Measurements from ENCODE around the gene PLXNB1.

Gene PLXNB1

DNA sequence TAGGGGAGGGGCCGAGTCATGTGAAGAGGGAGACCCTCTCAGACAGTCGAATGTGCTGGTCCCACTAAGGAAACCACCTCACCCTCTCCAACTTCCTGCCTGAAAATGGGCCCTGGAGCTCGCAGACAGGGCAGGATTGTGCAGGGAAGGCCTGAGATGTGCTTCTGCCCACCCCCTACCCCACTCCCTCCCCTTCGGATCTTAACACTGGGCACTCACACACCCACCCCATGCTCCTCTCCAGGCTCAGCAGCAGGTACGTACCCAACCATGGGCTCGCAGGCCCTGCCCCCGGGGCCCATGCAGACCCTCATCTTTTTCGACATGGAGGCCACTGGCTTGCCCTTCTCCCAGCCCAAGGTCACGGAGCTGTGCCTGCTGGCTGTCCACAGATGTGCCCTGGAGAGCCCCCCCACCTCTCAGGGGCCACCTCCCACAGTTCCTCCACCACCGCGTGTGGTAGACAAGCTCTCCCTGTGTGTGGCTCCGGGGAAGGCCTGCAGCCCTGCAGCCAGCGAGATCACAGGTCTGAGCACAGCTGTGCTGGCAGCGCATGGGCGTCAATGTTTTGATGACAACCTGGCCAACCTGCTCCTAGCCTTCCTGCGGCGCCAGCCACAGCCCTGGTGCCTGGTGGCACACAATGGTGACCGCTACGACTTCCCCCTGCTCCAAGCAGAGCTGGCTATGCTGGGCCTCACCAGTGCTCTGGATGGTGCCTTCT, 36.7 kb upstream of the PLXNB1 start:
- peak overlapping the region; percentile 84 for H3K4me2 ChIP-seq (ENCODE audit: insufficient read depth, low read length)
- peaks cover 24% of the 10 kb centered on the region; the same call in 1 of the 2 replicates for H4K20me1 ChIP-seq (ENCODE audit: insufficient read depth, low read length)
- H3K9ac ChIP-seq (ENCODE audit: low read depth, low read length), result peak overlapping the region; percentile 68
- peaks cover 64% of the 10 kb centered on the region for H3K4me1 ChIP-seq (ENCODE audit: insufficient read depth, low read length)
- H3K4me3 ChIP-seq (ENCODE audit: low read depth in 1 of 2, low read length in 2 of 2), result peak overlapping the region; percentile 35 to 67; a peak in 3 of 4 replicates
- H3K79me2 ChIP-seq (ENCODE audit: insufficient read depth, low read length), result peaks cover 56% of the 10 kb centered on the region
- TF ChIP-seq, protein P1, sequence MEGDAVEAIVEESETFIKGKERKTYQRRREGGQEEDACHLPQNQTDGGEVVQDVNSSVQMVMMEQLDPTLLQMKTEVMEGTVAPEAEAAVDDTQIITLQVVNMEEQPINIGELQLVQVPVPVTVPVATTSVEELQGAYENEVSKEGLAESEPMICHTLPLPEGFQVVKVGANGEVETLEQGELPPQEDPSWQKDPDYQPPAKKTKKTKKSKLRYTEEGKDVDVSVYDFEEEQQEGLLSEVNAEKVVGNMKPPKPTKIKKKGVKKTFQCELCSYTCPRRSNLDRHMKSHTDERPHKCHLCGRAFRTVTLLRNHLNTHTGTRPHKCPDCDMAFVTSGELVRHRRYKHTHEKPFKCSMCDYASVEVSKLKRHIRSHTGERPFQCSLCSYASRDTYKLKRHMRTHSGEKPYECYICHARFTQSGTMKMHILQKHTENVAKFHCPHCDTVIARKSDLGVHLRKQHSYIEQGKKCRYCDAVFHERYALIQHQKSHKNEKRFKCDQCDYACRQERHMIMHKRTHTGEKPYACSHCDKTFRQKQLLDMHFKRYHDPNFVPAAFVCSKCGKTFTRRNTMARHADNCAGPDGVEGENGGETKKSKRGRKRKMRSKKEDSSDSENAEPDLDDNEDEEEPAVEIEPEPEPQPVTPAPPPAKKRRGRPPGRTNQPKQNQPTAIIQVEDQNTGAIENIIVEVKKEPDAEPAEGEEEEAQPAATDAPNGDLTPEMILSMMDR (IDR thresholded peaks at IDR 0.05; ENCODE audit: borderline replicate concordance, extremely low read depth, low read length, poor library complexity, severe bottlenecking), result no peak
- no peak for TF ChIP-seq EZH2 (IDR thresholded peaks at IDR 0.05; ENCODE audit: borderline replicate concordance, low read depth, low read length, severe bottlenecking)
- H3K27ac ChIP-seq (ENCODE audit: low read length), result peak overlapping the region; percentile 89
- H2AFZ ChIP-seq (ENCODE audit: low read depth, low read length), result peak overlapping the region; percentile 76
- H3K27me3 ChIP-seq (ENCODE audit: insufficient read depth, low read length, poor library complexity), result no peaks in the 10 kb centered on the region
- no peaks in the 10 kb centered on the region for H3K9me3 ChIP-seq (ENCODE audit: insufficient read depth, low read length, severe bottlenecking)
- DNase-seq (peak; percentile 49), ATAC-seq (ENCODE audit: insufficient read depth, low read depth) (peak; percentile 71)
- H3K36me3 ChIP-seq (ENCODE audit: insufficient read depth, low read length), result peaks cover 49% of the 10 kb centered on the region

DNA sequence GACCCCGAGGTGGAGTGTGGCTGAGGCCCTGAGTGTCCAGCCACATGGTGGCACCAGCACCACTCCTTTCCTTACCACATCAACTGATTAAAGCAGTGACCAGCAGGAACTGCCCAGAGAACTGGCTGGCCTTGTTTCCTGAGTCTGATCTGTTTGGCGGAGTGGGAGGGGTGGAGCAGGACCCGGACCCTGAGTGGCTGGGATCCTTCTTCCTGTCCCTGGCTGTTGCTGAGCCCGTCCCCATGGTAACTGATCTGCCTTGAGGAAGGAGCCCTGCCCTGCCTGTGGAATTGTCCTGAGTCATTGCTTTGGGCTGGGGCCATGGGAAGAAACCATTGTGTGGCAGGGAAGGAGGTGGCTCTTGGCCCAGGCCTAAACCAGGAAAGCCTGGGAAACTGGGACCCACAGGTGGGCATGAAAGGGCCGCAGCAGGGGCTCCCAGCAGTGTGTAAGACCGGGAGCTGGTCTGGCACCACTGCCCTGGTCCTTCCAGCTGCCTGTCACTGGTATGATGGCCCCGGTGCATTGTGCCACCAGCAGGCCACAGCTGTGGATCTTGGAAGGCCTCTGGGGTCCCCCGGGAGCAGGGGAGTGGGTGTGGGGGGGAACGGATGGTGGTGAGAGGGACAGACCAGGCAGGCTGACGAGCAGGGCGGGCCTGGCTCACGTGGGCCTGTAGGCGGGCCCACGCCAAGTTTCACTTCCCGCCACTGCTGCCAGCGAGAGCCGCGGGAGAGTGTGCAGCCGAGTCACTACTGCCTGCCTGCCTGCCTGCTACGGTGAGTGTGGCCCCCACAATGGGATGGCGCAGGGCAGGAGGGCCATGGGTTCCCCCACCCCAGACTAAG, 35.9 kb upstream of the PLXNB1 start:
- H3K4me2 ChIP-seq (ENCODE audit: insufficient read depth, low read length), result peak overlapping the region; percentile 84
- H4K20me1 ChIP-seq (ENCODE audit: insufficient read depth, low read length), result peaks cover 24% of the 10 kb centered on the region; the same call in 1 of the 2 replicates
- peak overlapping the region; percentile 89 for H3K27ac ChIP-seq (ENCODE audit: low read length)
- TF ChIP-seq EZH2 (IDR thresholded peaks at IDR 0.05; ENCODE audit: borderline replicate concordance, low read depth, low read length, severe bottlenecking), result no peak
- TF ChIP-seq, protein P1 (IDR thresholded peaks at IDR 0.05; ENCODE audit: borderline replicate concordance, extremely low read depth, low read length, poor library complexity, severe bottlenecking), result peak; percentile 47
- ATAC-seq (ENCODE audit: insufficient read depth, low read depth), result peak; percentile 92
- H3K27me3 ChIP-seq (ENCODE audit: insufficient read depth, low read length, poor library complexity), result no peaks in the 10 kb centered on the region
- peaks cover 57% of the 10 kb centered on the region for H3K36me3 ChIP-seq (ENCODE audit: insufficient read depth, low read length)
- peaks cover 50% of the 10 kb centered on the region for H3K79me2 ChIP-seq (ENCODE audit: insufficient read depth, low read length)
- peaks cover 56% of the 10 kb centered on the region for H3K4me1 ChIP-seq (ENCODE audit: insufficient read depth, low read length)
- peak; percentile 86 for DNase-seq
- no peaks in the 10 kb centered on the region for H3K9me3 ChIP-seq (ENCODE audit: insufficient read depth, low read length, severe bottlenecking)
- peak overlapping the region; percentile 76 for H2AFZ ChIP-seq (ENCODE audit: low read depth, low read length)
- peak overlapping the region; percentile 35 to 67; a peak in 3 of 4 replicates for H3K4me3 ChIP-seq (ENCODE audit: low read depth in 1 of 2, low read length in 2 of 2)
- H3K9ac ChIP-seq (ENCODE audit: low read depth, low read length), result peak overlapping the region; percentile 68

DNA sequence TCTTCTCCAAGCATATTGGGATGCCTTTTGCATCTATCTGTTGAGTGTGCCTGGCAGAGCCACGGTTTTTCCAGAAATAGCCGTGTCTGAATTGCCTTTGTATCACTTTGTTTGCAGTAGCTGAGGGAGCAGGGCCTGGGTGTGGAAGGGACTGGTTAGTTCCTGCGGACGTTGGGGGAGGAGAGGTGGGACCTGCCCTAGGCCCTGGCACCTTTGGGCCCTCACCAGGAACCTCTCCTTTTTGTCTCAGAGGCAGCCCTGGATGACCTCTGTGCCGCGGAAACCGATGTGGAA, 35.3 kb upstream of the PLXNB1 start:
- H4K20me1 ChIP-seq (ENCODE audit: insufficient read depth, low read length), result peaks cover 24% of the 10 kb centered on the region; the same call in 1 of the 2 replicates
- no peak for TF ChIP-seq EZH2 (IDR thresholded peaks at IDR 0.05; ENCODE audit: borderline replicate concordance, low read depth, low read length, severe bottlenecking)
- TF ChIP-seq, protein P1 (IDR thresholded peaks at IDR 0.05; ENCODE audit: borderline replicate concordance, extremely low read depth, low read length, poor library complexity, severe bottlenecking), result no peak
- H3K27me3 ChIP-seq (ENCODE audit: insufficient read depth, low read length, poor library complexity), result no peaks in the 10 kb centered on the region
- H3K4me1 ChIP-seq (ENCODE audit: insufficient read depth, low read length), result peaks cover 51% of the 10 kb centered on the region
- H3K27ac ChIP-seq (ENCODE audit: low read length), result peak overlapping the region; percentile 89
- H3K4me3 ChIP-seq (ENCODE audit: low read depth in 1 of 2, low read length in 2 of 2), result 0 out of 4 replicates have a peak overlapping the region, but pooled peaks of 1 of the 2 experiments have one; percentile 67
- peaks cover 59% of the 10 kb centered on the region for H3K36me3 ChIP-seq (ENCODE audit: insufficient read depth, low read length)
- H3K9ac ChIP-seq (ENCODE audit: low read depth, low read length), result peak overlapping the region; percentile 68
- DNase-seq (no peak), ATAC-seq (ENCODE audit: insufficient read depth, low read depth) (no peak)
- no peak overlapping the region for H2AFZ ChIP-seq (ENCODE audit: low read depth, low read length)
- no peaks in the 10 kb centered on the region for H3K9me3 ChIP-seq (ENCODE audit: insufficient read depth, low read length, severe bottlenecking)
- H3K79me2 ChIP-seq (ENCODE audit: insufficient read depth, low read length), result peaks cover 46% of the 10 kb centered on the region
- peak overlapping the region; percentile 84 for H3K4me2 ChIP-seq (ENCODE audit: insufficient read depth, low read length)
